ENCODE measurements around the gene FXYD3. TPM values are rescaled to one million over a fixed set of nuclear protein-coding genes. Genes with fewer than 3 reads are reported as not detected.

FXYD3 gene
- total RNA-seq, 1 experiment from 2014 or later: 17.4 TPM

- no peaks in the 10 kb centered on the region for H3K9me2 ChIP-seq (ENCODE audit: insufficient read depth)
- H3K27me3 ChIP-seq (ENCODE audit: insufficient read depth, low read length): no peaks in the 10 kb centered on the region
- H3K9me3 ChIP-seq (ENCODE audit: control insufficient read depth in 1 of 2, insufficient read depth in 1 of 2, low read depth in 1 of 2, low read length in 2 of 2): peaks cover 0 to 4% of the 10 kb centered on the region in 2 experiments; a peak in 1 of 4 replicates
- peaks cover 13 to 63% of the 10 kb centered on the region in 2 experiments for H3K36me3 ChIP-seq (ENCODE audit: control insufficient read depth in 1 of 2, insufficient read depth in 2 of 2, low read length in 2 of 2)
- H3K4me3 ChIP-seq (replicated peaks in 1 of 2; ENCODE audit: low read depth in 1 of 2, low read length in 2 of 2): no peak overlapping the region
- peaks cover 31 to 58% of the 10 kb centered on the region in 2 experiments for H3K4me1 ChIP-seq (ENCODE audit: control insufficient read depth in 1 of 2, insufficient read depth in 2 of 2, low read length in 2 of 2)
- no peak for ATAC-seq
- no peak overlapping the region for H2AFZ ChIP-seq (ENCODE audit: low read depth, low read length, poor library complexity, severe bottlenecking)
- no peaks in the 10 kb centered on the region for H4K20me1 ChIP-seq (ENCODE audit: insufficient read depth)
- ChIA-PET POLR2A (no interaction called here), RAD21 (ENCODE audit: low non-redundant PET in 1 of 2, low total read pairs in 2 of 2, uncharacterized antibody in 2 of 2, unreplicated experiment in 2 of 2) (interaction anchor here in 1 of 2 experiments (0.9 kb wide), 1 partner anchor 20 kb away, joined by 3 read pairs; no protein-coding TSS in a partner anchor), CTCF (no interaction called here)
- no peak overlapping the region for H3K9ac ChIP-seq (ENCODE audit: low read length)
- H3K79me2 ChIP-seq (ENCODE audit: insufficient read depth, low read length): peaks cover 15% of the 10 kb centered on the region; the same call in 1 of the 2 replicates
- TSS peak; percentile 0 for BruUV-seq (replicated peaks)
- no peak overlapping the region for H3K27ac ChIP-seq (ENCODE audit: low read depth, low read length)
- DNase-seq (ENCODE audit: low read depth, low spot score): no peak
- no peak overlapping the region for H3K4me2 ChIP-seq (ENCODE audit: low read length)
- intact Hi-C loops (cut with micrococcal nuclease): loop anchor here (5.0 kb wide), 1 partner anchor 86 kb away; the partner anchor contains the start of gene LSR
- TF ChIP-seq TCF7L2 (IDR thresholded peaks at IDR 0.05; ENCODE audit: borderline replicate concordance, extremely low read depth, insufficient read depth, insufficient read length) (no peak), CEBPB (IDR thresholded peaks at IDR 0.05; ENCODE audit: low read depth) (no peak), SP1 (IDR thresholded peaks at IDR 0.05; ENCODE audit: low read depth) (no peak), ELF1 (IDR thresholded peaks at IDR 0.05; ENCODE audit: borderline replicate concordance, low read depth) (no peak), ATF3 (IDR thresholded peaks at IDR 0.05) (no peak)
These were observed 45.2 kb downstream of the FXYD3 start for GRCh38 chr19:35160629-35161433.

GRCh38 chr19:35161434-35161743 lies 45.8 kb downstream of the FXYD3 start:
- ChIA-PET RAD21 (ENCODE audit: low non-redundant PET in 1 of 2, low total read pairs in 2 of 2, uncharacterized antibody in 2 of 2, unreplicated experiment in 2 of 2) (interaction anchor here in 1 of 2 experiments (0.9 kb wide), 1 partner anchor 20 kb away, joined by 3 read pairs; no protein-coding TSS in a partner anchor), POLR2A (no interaction called here), CTCF (no interaction called here)
- peaks cover 31 to 58% of the 10 kb centered on the region in 2 experiments for H3K4me1 ChIP-seq (ENCODE audit: control insufficient read depth in 1 of 2, insufficient read depth in 2 of 2, low read length in 2 of 2)
- no TSS peak for BruUV-seq (replicated peaks)
- H3K27me3 ChIP-seq (ENCODE audit: insufficient read depth, low read length): no peaks in the 10 kb centered on the region
- no peak for ATAC-seq
- peaks cover 0 to 4% of the 10 kb centered on the region in 2 experiments; a peak in 1 of 4 replicates for H3K9me3 ChIP-seq (ENCODE audit: control insufficient read depth in 1 of 2, insufficient read depth in 1 of 2, low read depth in 1 of 2, low read length in 2 of 2)
- H3K36me3 ChIP-seq (ENCODE audit: control insufficient read depth in 1 of 2, insufficient read depth in 2 of 2, low read length in 2 of 2): peaks cover 13 to 67% of the 10 kb centered on the region in 2 experiments
- no peak overlapping the region for H3K27ac ChIP-seq (ENCODE audit: low read depth, low read length)
- no peak for TF ChIP-seq REST (IDR thresholded peaks at IDR 0.05; ENCODE audit: low read depth)
- TF ChIP-seq ZNF274 (IDR thresholded peaks at IDR 0.05; ENCODE audit: low read depth, low read length): no peak
- TF ChIP-seq SP1 (IDR thresholded peaks at IDR 0.05; ENCODE audit: low read depth): no peak
- no peak for TF ChIP-seq EGR1 (IDR thresholded peaks at IDR 0.05; ENCODE audit: low read depth)
- H3K9me2 ChIP-seq (ENCODE audit: insufficient read depth): no peaks in the 10 kb centered on the region
- intact Hi-C loops (cut with micrococcal nuclease): loop anchor here (5.0 kb wide), 1 partner anchor 86 kb away; the partner anchor contains the start of gene LSR
- no peak overlapping the region for H3K4me3 ChIP-seq (replicated peaks in 1 of 2; ENCODE audit: low read depth in 1 of 2, low read length in 2 of 2)
- H3K9ac ChIP-seq (ENCODE audit: low read length): no peak overlapping the region
- peaks cover 9% of the 10 kb centered on the region; the same call in 1 of the 2 replicates for H3K79me2 ChIP-seq (ENCODE audit: insufficient read depth, low read length)
- no peaks in the 10 kb centered on the region for H4K20me1 ChIP-seq (ENCODE audit: insufficient read depth)
- H2AFZ ChIP-seq (ENCODE audit: low read depth, low read length, poor library complexity, severe bottlenecking): no peak overlapping the region
- DNase-seq (ENCODE audit: low read depth, low spot score): no peak
- 0 out of 2 replicates have a peak overlapping the region, but pooled peaks have one; percentile 18 for H3K4me2 ChIP-seq (ENCODE audit: low read length)

All from HCT116 (cell line).